8988T (cell line): Measurements from ENCODE around the gene TRIM75.
"Not testable (repeated sequence)": the region's sequence is repeated elsewhere in the genome, so short reads cannot be mapped to it uniquely, and the experiment has no call there.

Source experiments
- DNase-seq: peaks from one replicate; pipeline ENCODE4 v3.0.0; 2011

The TRIM75 gene

DNA sequence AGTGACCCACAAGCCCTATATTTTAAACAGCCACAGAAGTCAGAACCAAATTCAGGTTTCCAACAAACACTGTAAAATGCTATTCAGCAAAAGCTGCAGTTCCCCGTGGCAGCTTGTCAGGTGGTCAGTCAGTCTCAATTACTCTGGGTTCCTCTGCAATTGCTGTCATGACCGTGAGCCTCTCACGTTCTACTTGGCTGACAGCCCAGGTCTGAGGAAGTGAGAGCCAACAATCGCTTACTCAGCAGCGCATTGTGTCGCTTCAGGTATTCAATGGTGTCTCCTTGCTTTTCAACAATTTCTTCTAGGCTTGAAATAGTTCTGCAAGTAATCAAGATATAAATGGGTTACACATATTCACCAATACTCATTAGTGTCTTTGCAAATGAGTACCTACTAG, 25.8 kb downstream of the TRIM75 start:
- no peak for DNase-seq

GRCh38 chr4:165084787-165085186, 31.1 kb downstream of the TRIM75 start:
- not testable (repeated sequence) for DNase-seq

DNA sequence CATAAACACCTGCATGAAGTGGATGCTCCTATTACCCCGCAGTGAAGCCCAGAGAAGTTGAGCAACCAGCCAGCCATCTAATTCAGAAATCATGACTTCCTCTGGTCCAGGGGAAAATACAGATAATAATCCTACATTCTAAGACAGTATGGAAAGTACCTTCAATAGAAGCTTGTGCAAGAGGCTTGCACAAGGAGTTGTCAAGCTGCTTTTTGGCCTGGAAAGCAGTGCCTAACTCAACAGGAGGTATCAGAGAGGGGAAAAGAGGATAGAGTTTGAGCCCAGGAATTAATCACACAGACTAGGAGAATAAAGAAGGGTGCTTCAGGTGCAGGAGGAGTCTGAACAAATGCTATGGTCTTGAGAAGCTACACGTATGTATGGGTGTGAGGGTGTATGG, 32.3 kb downstream of the TRIM75 start:
- no peak for DNase-seq

DNA sequence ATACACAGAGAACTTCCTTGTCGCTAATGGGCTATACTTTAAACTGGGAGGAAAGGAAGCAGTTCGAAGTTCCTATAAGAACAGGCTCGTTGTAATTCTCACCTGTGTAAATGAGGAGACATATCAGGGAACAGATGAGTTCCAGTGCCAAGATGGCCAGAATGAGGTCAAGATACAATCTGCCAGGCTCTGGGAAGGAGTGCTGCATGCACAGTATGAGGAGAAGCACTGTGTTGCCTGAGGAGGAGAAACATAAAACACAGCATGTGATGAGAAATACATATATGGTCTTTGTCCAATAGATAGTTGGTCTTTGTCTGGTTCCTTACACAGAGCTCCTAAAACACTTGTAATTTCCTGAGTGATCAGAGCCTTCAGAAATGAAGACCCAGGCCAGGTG, 34.7 kb downstream of the TRIM75 start:
- DNase-seq = no peak

DNA sequence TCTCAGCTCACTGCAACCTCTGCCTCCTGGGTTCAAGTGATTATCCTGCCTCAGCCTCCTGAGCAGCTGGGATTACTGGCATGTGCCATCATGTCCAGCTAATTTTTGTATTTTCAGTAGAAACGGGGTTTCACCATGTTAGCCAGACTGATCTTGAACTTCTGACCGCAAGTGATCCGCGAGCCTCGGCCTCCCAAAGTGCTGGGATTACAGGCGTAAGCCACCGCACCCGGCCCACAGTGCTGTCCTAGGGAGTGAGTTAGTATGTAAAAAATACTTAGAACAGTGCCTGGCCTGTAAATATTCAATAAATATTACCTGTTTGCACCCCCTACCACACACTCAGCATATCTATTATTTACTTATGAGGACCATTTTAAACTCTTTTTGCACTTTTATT, 38.5 kb downstream of the TRIM75 start:
- not testable (repeated sequence) for DNase-seq

GRCh38 chr4:165094873-165095272, 41.2 kb downstream of the TRIM75 start:
- no peak for DNase-seq

- DNase-seq = no peak
These were observed 41.6 kb downstream of the TRIM75 start for GRCh38 chr4:165095291-165095690.

DNA sequence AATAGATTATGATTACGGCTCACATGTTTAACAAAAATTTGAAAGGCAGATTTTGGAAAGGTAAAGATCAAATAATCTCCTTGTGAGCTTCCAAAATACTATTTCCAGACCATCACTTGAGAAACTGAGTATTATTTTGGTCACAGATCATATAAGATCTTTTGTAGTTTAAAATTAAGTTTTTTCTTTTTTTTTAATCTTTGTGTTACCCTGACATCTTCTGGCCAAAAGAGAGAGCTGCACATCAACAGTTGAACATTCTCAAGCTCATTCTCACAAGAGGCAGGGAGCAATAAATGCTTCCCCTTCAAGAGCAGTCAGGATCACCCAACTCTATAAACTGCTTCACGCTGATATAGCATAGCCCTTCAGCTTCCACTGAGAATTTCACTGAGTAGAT, 43.1 kb downstream of the TRIM75 start:
- no peak for DNase-seq

- DNase-seq = no peak
These were observed 48.0 kb downstream of the TRIM75 start for GRCh38 chr4:165101641-165102040.

GRCh38 chr4:165106518-165106917, 52.9 kb downstream of the TRIM75 start:
- no peak for DNase-seq
